SK-N-SH (cell line): ENCODE results near the gene ZDHHC11B. TPM values are rescaled to one million over a fixed set of nuclear protein-coding genes. Genes with fewer than 3 reads are reported as not detected.

Experiments
- CTCF ChIA-PET: fragments of 300-600, 350-600 bp; formaldehyde crosslinking; extraction: SDS; loops from one replicate; lab custom pipeline; 2021; lab: Yijun Ruan, JAX
- POLR2A ChIA-PET: fragments of 350-600 bp; sonication (Branson Sonifier 250); formaldehyde crosslinking; extraction: SDS; loops from one replicate; lab custom pipeline; 2020; ENCODE audit warnings: antibody characterized with exemption, inconsistent platforms; lab: Yijun Ruan, JAX
- DNase-seq: peaks from one replicate; pipeline ENCODE4 v3.0.0; 2012
- H2AFZ ChIP-seq: fragments of 200-600 bp; sonication (generic); 2 replicates; pipeline ENCODE4 v1.8.1; 2016; ENCODE audit warnings: antibody characterized with exemption, mild to moderate bottlenecking, low read depth
- H3F3A ChIP-seq: fragments of 200-600 bp; sonication (generic); replicated peaks from 2 replicates; pipeline ENCODE3; 2016; ENCODE audit warnings: antibody characterized with exemption, mild to moderate bottlenecking; ENCODE audit not compliant: insufficient read depth
- H3K27ac ChIP-seq, 2 experiments: fragments of 200-500 bp in 1 of 2; fragments of 200-600 bp in 1 of 2; sonication (Bioruptor generic) in 1 of 2; sonication (generic), shearing (Covaris generic) in 1 of 2; 2 replicates each; pipeline versions ENCODE4 v1.5.1 to v1.6.1; 2014 to 2016; ENCODE audit warnings: low read depth in 2 of 2, inconsistent platforms in 1 of 2, low read length in 1 of 2, mild to moderate bottlenecking in 1 of 2, mixed read lengths in 1 of 2
- H3K27me3 ChIP-seq: fragments of 200-600 bp; sonication (generic), shearing (Covaris generic); 2 replicates; pipeline ENCODE4 v1.6.1; 2016; ENCODE audit warnings: mixed run types; ENCODE audit not compliant: insufficient read depth
- H3K36me3 ChIP-seq, 2 experiments: fragments of 200-500 bp in 1 of 2; fragments of 200-600 bp in 1 of 2; sonication (Bioruptor generic) in 1 of 2; sonication (generic) in 1 of 2; replicated peaks in 1 of 2; 2 replicates each; pipeline versions ENCODE3 to v1.5.1; 2014 to 2016; ENCODE audit warnings: low read length in 1 of 2, mild to moderate bottlenecking in 1 of 2; ENCODE audit not compliant: insufficient read depth in 2 of 2, control insufficient read depth in 1 of 2
- H3K4me1 ChIP-seq, 2 experiments: fragments of 200-500 bp in 1 of 2; fragments of 200-600 bp in 1 of 2; sonication (Bioruptor generic) in 1 of 2; sonication (generic), shearing (Covaris generic) in 1 of 2; 2 replicates each; pipeline versions ENCODE4 v1.5.1 to v1.6.1; 2014 to 2016; ENCODE audit warnings: low read depth in 1 of 2, low read length in 1 of 2, mixed run types in 1 of 2; ENCODE audit not compliant: insufficient read depth in 2 of 2, control insufficient read depth in 1 of 2
- H3K4me2 ChIP-seq: fragments of 200-600 bp; sonication (generic), shearing (Covaris generic); 2 replicates; pipeline ENCODE4 v1.6.1; 2017; ENCODE audit warnings: mixed run types
- H3K4me3 ChIP-seq, 2 experiments: fragments of 200-500 bp in 1 of 2; fragments of 200-600 bp in 1 of 2; sonication (Bioruptor generic) in 1 of 2; sonication (generic), shearing (Covaris generic) in 1 of 2; 2 replicates each; pipeline versions ENCODE4 v1.5.1 to v1.8.1; 2014 to 2016; ENCODE audit warnings: low read depth in 2 of 2, inconsistent platforms in 1 of 2, low read length in 1 of 2, mild to moderate bottlenecking in 1 of 2, mixed read lengths in 1 of 2, moderate library complexity in 1 of 2
- H3K79me2 ChIP-seq: fragments of 200-600 bp; sonication (generic); 2 replicates; pipeline ENCODE4 v1.8.1; 2017; ENCODE audit warnings: mild to moderate bottlenecking; ENCODE audit not compliant: insufficient read depth
- H3K9ac ChIP-seq: fragments of 200-600 bp; sonication (generic); 2 replicates; pipeline ENCODE4 v1.6.1; 2017; ENCODE audit warnings: mixed run types
- H3K9me2 ChIP-seq: fragments of 200-600 bp; sonication (generic); 2 replicates; pipeline ENCODE4 v1.6.1; 2017; ENCODE audit warnings: mixed run types
- H3K9me3 ChIP-seq: fragments of 200-600 bp; sonication (generic); 2 replicates; pipeline ENCODE4 v1.6.1; 2017; ENCODE audit warnings: mixed run types, mild to moderate bottlenecking, moderate library complexity
- H4K20me1 ChIP-seq: fragments of 200-600 bp; sonication (generic); 2 replicates; pipeline ENCODE4 v1.6.1; 2017; ENCODE audit warnings: mild to moderate bottlenecking, mixed run types; ENCODE audit not compliant: insufficient read depth
- CHD2 ChIP-seq: fragments of 150-350 bp; IDR thresholded peaks from 2 replicates; pipeline ENCODE4 v1.6.1; 2018; ENCODE audit warnings: low read length; ENCODE audit not compliant: partially characterized antibody
- CTCF ChIP-seq: fragments of 200-600 bp; sonication (generic); IDR thresholded peaks from 2 replicates; pipeline ENCODE4 v1.6.1; 2017; ENCODE audit warnings: antibody characterized with exemption, mild to moderate bottlenecking, moderate library complexity
- FOSL2 ChIP-seq: IDR thresholded peaks from 2 replicates; pipeline ENCODE4 v1.4.0; 2012; ENCODE audit warnings: low read depth, mild to moderate bottlenecking, moderate library complexity, borderline replicate concordance
- FOXM1 ChIP-seq: IDR thresholded peaks from 2 replicates; pipeline ENCODE4 v1.4.0; 2012; ENCODE audit warnings: low read depth, mild to moderate bottlenecking
- GATA2 ChIP-seq: sonication (generic); formaldehyde crosslinking; IDR thresholded peaks from 2 replicates; pipeline ENCODE4 v1.5.0; 2020; ENCODE audit warnings: mild to moderate bottlenecking, missing genetic modification reagents
- IRF3 ChIP-seq: fragments of 150-350 bp; IDR thresholded peaks from 2 replicates; pipeline ENCODE4 v1.6.1; 2016; ENCODE audit warnings: mild to moderate bottlenecking, low read depth, low read length
- MAX ChIP-seq: IDR thresholded peaks from 2 replicates; pipeline ENCODE4 v1.4.0; 2012; ENCODE audit warnings: low read depth
- MEF2A ChIP-seq: IDR thresholded peaks from 2 replicates; pipeline ENCODE4 v1.4.0; 2012; ENCODE audit warnings: low read depth, borderline replicate concordance
- NRF1 ChIP-seq: IDR thresholded peaks from 2 replicates; pipeline ENCODE4 v1.6.1; 2012; ENCODE audit warnings: low read depth, mild to moderate bottlenecking, low read length
- RXRA ChIP-seq: IDR thresholded peaks from 2 replicates; pipeline ENCODE4 v1.4.0; 2012; ENCODE audit warnings: low read depth, mild to moderate bottlenecking, borderline replicate concordance
- SIN3A ChIP-seq: IDR thresholded peaks from 2 replicates; pipeline ENCODE4 v1.6.1; 2012; ENCODE audit warnings: low read depth, mild to moderate bottlenecking, low read length, moderate library complexity, borderline replicate concordance
- TAF1 ChIP-seq: IDR thresholded peaks from 2 replicates; pipeline ENCODE4 v1.6.1; 2012; ENCODE audit warnings: low read depth, mild to moderate bottlenecking, low read length, moderate library complexity, borderline replicate concordance
- USF1 ChIP-seq: IDR thresholded peaks from 2 replicates; pipeline ENCODE4 v1.4.0; 2012; ENCODE audit warnings: low read depth, borderline replicate concordance
- YY1 ChIP-seq: IDR thresholded peaks from 2 replicates; pipeline ENCODE4 v1.4.0; 2012; ENCODE audit warnings: low read depth, mild to moderate bottlenecking
- WGBS: methylation state at CpG from one replicate; pipeline ENCODE4 v1.1.6; 2017; ENCODE audit warnings: low lambda C conversion rate; 5-methylcytosine and 5-hydroxymethylcytosine counted together
- polyA plus RNA-seq, 3 experiments: library from polyadenylated mRNA; depleted of rRNA; stranded (reverse); fragments of >200 nt; gene quantifications; 2 replicates each; pipeline ENCODE4 v1.2.3, GENCODE V29; 2012

Gene ZDHHC11B
- polyA plus RNA-seq, 1 of the 3 experiments (the other 2 are of a cell fraction), result not detected

- TF ChIP-seq CTCF (no peak), CHD2 (no peak), RXRA (no peak), SIN3A (no peak), IRF3 (no peak), MEF2A (no peak)
These were observed 122.4 kb downstream of the ZDHHC11B start (continued) for GRCh38 chr5:661891-662750.

- WGBS, result 96% methylated on average over 7 of the region's 11 CpGs
- H3K27me3 ChIP-seq, result no peaks in the 10 kb centered on the region
- no peaks in the 10 kb centered on the region for H3K9me3 ChIP-seq
- no peaks in the 10 kb centered on the region for H3F3A ChIP-seq
- H2AFZ ChIP-seq, result no peak overlapping the region
- H3K9ac ChIP-seq, result no peak overlapping the region
- no peaks in the 10 kb centered on the region for H3K9me2 ChIP-seq
- H3K4me1 ChIP-seq, result no peaks in the 10 kb centered on the region
- H3K27ac ChIP-seq, result no peak overlapping the region
- no peak overlapping the region for H3K4me2 ChIP-seq
- TF ChIP-seq FOSL2, result no peak
- TF ChIP-seq NRF1, result no peak
- TF ChIP-seq MEF2A, result no peak
- no peak for TF ChIP-seq MAX
- TF ChIP-seq TAF1, result no peak
- TF ChIP-seq GATA2 (CRISPR knock-in tag), result no peak
- TF ChIP-seq YY1, result no peak
- no peak for TF ChIP-seq CHD2
- no peak for TF ChIP-seq FOXM1
- TF ChIP-seq USF1, result no peak
- H3K79me2 ChIP-seq, result no peaks in the 10 kb centered on the region
- no peak for DNase-seq
- no peak overlapping the region for H3K4me3 ChIP-seq
- H3K36me3 ChIP-seq, result peaks cover 10 to 13% of the 10 kb centered on the region in 2 experiments
- ChIA-PET POLR2A (no interaction called here), CTCF (no interaction called here)
- H4K20me1 ChIP-seq, result no peaks in the 10 kb centered on the region
These were observed 124.0 kb downstream of the ZDHHC11B start for GRCh38 chr5:660491-661030.

Other genes with a start within 250 kb of the ZDHHC11B start
- 3.3 and 4.4 TPM in 2 replicates for gene CEP72, start 172.4 kb downstream of the ZDHHC11B start, polyA plus RNA-seq (2012; rRNA removed)
- 0.05 and 0.10 TPM in 2 replicates for gene TPPP, start 91.4 kb downstream of the ZDHHC11B start, polyA plus RNA-seq (2012; rRNA removed)
- 0.65 and 0.76 TPM in 2 replicates for gene ZDHHC11, start 66.3 kb upstream of the ZDHHC11B start, polyA plus RNA-seq (2012; rRNA removed)
- gene BRD9, start 108.1 kb upstream of the ZDHHC11B start, polyA plus RNA-seq (2012; rRNA removed), result 17.5 and 19.5 TPM in 2 replicates
- gene TRIP13, start 108.2 kb upstream of the ZDHHC11B start, polyA plus RNA-seq (2012; rRNA removed), result 21.2 and 24.1 TPM in 2 replicates
- gene NKD2, start 224.1 kb upstream of the ZDHHC11B start, polyA plus RNA-seq (2012; rRNA removed), result not detected in 2 replicates